HEK293 (cell line): Measurements from ENCODE around the gene UFC1.

Source experiments
- CTCF ChIA-PET: fragments of 350-600 bp; formaldehyde crosslinking; extraction: SDS; loops from one replicate; lab custom pipeline; 2021; ENCODE audit warnings: antibody characterized with exemption; lab: Yijun Ruan, JAX
- POLR2A ChIA-PET: fragments of 300-600 bp; formaldehyde crosslinking; extraction: SDS; loops from one replicate; lab custom pipeline; 2020; ENCODE audit warnings: antibody characterized with exemption, inconsistent platforms; lab: Yijun Ruan, JAX
- H3K27ac ChIP-seq: fragments of 200-500 bp; sonication (Bioruptor generic); 2 replicates; pipeline ENCODE4 v1.5.1; 2014; ENCODE audit warnings: low read depth, low read length, control low read depth, inconsistent platforms; ENCODE audit errors: extremely low read depth
- H3K36me3 ChIP-seq, 2 experiments: fragments of 200-500 bp in 1 of 2; sonication (Bioruptor generic) in 1 of 2; 1 replicate in 1 of 2; 2 replicates in 1 of 2; pipeline ENCODE4 v1.5.1; 2014 to 2017; ENCODE audit warnings: inconsistent platforms in 2 of 2, low read length in 2 of 2; ENCODE audit not compliant: control insufficient read depth in 2 of 2, insufficient read depth in 1 of 2
- H3K4me1 ChIP-seq: fragments of 200-500 bp; sonication (Bioruptor generic); 2 replicates; pipeline ENCODE4 v1.5.1; 2014; ENCODE audit warnings: mild to moderate bottlenecking, low read length, inconsistent platforms; ENCODE audit not compliant: control insufficient read depth, insufficient read depth
- H3K4me3 ChIP-seq: 2 replicates; pipeline ENCODE4 v1.5.1; 2011; ENCODE audit warnings: low read depth, mild to moderate bottlenecking, control low read depth, low read length, moderate library complexity
- H3K9me3 ChIP-seq: fragments of 200-500 bp; sonication (Bioruptor generic); 2 replicates; pipeline ENCODE4 v1.5.1; 2014; ENCODE audit warnings: low read depth, low read length, inconsistent platforms; ENCODE audit not compliant: control insufficient read depth, insufficient read depth
- HOXC10 ChIP-seq: sonication (generic); formaldehyde crosslinking; IDR thresholded peaks from 2 replicates; pipeline ENCODE4 v1.8.1; 2023; ENCODE audit warnings: mild to moderate bottlenecking, missing genetic modification reagents
- IKZF3 ChIP-seq: fragments of 450-650 bp; IDR thresholded peaks from 2 replicates; pipeline ENCODE4 v1.5.0; 2018; ENCODE audit warnings: missing biosample characterization, mild to moderate bottlenecking, missing genetic modification characterization, moderate library complexity
- KLF17 ChIP-seq: fragments of 450-650 bp; formaldehyde crosslinking; IDR thresholded peaks from 2 replicates; pipeline ENCODE4 v1.5.1; 2016; ENCODE audit warnings: missing biosample characterization, missing genetic modification characterization
- KLF8 ChIP-seq: fragments of 450-650 bp; formaldehyde crosslinking; IDR thresholded peaks from 2 replicates; pipeline ENCODE4 v1.5.1; 2016; ENCODE audit warnings: missing biosample characterization, missing genetic modification characterization
- REST ChIP-seq: fragments of 450-650 bp; formaldehyde crosslinking; IDR thresholded peaks from 2 replicates; pipeline ENCODE4 v1.5.1; 2016; ENCODE audit warnings: missing biosample characterization, missing genetic modification characterization
- SP2 ChIP-seq: fragments of 450-650 bp; formaldehyde crosslinking; IDR thresholded peaks from 2 replicates; pipeline ENCODE4 v1.5.1; 2016; ENCODE audit warnings: missing biosample characterization, missing genetic modification characterization
- ZBTB11 ChIP-seq: fragments of 450-650 bp; formaldehyde crosslinking; conservative IDR thresholded peaks from 2 replicates; pipeline ENCODE4 v1.5.1; 2016; ENCODE audit warnings: low read depth, missing biosample characterization, missing genetic modification characterization
- ZNF114 ChIP-seq: fragments of 450-650 bp; formaldehyde crosslinking; IDR thresholded peaks from 2 replicates; pipeline ENCODE4 v1.5.0; 2017; ENCODE audit warnings: missing biosample characterization, missing genetic modification characterization
- ZNF140 ChIP-seq: fragments of 450-650 bp; formaldehyde crosslinking; IDR thresholded peaks from 2 replicates; pipeline ENCODE4 v1.5.1; 2016; ENCODE audit warnings: missing biosample characterization, missing genetic modification characterization
- ZNF175 ChIP-seq: fragments of 450-650 bp; formaldehyde crosslinking; IDR thresholded peaks from 2 replicates; pipeline ENCODE4 v1.5.1; 2016; ENCODE audit warnings: missing biosample characterization, missing genetic modification characterization
- ZNF239 ChIP-seq: fragments of 450-650 bp; formaldehyde crosslinking; IDR thresholded peaks from 2 replicates; pipeline ENCODE4 v1.5.1; 2016; ENCODE audit warnings: missing biosample characterization, missing genetic modification characterization
- ZNF354C ChIP-seq: fragments of 450-650 bp; formaldehyde crosslinking; IDR thresholded peaks from 2 replicates; pipeline ENCODE4 v1.5.1; 2016; ENCODE audit warnings: missing biosample characterization, missing genetic modification characterization, low read depth, borderline replicate concordance
- ZNF366 ChIP-seq: fragments of 450-650 bp; formaldehyde crosslinking; conservative IDR thresholded peaks from 2 replicates; pipeline ENCODE4 v1.5.1; 2016; ENCODE audit warnings: missing biosample characterization, missing genetic modification characterization
- ZNF510 ChIP-seq: fragments of 450-650 bp; formaldehyde crosslinking; IDR thresholded peaks from 2 replicates; pipeline ENCODE4 v1.5.1; 2018; ENCODE audit warnings: mild to moderate bottlenecking, missing genetic modification characterization, missing biosample characterization; ENCODE audit not compliant: insufficient replicate concordance
- ZNF513 ChIP-seq: fragments of 450-650 bp; IDR thresholded peaks from 2 replicates; pipeline ENCODE4 v1.5.1; 2018; ENCODE audit warnings: missing biosample characterization, missing genetic modification characterization
- ZNF555 ChIP-seq: fragments of 450-650 bp; formaldehyde crosslinking; conservative IDR thresholded peaks from 2 replicates; pipeline ENCODE4 v1.5.1; 2017; ENCODE audit warnings: missing biosample characterization, mild to moderate bottlenecking, missing genetic modification characterization, inconsistent platforms
- ZNF624 ChIP-seq: fragments of 450-650 bp; formaldehyde crosslinking; IDR thresholded peaks from 2 replicates; pipeline ENCODE4 v1.5.1; 2017; ENCODE audit warnings: missing biosample characterization, missing genetic modification characterization
- ZSCAN30 ChIP-seq: fragments of 450-650 bp; IDR thresholded peaks from 2 replicates; pipeline ENCODE4 v1.5.1; 2018; ENCODE audit warnings: missing biosample characterization, mild to moderate bottlenecking, missing genetic modification characterization, moderate library complexity
- ZSCAN4 ChIP-seq: fragments of 450-650 bp; formaldehyde crosslinking; IDR thresholded peaks from 2 replicates; pipeline ENCODE4 v1.5.1; 2017; ENCODE audit warnings: missing biosample characterization, missing genetic modification characterization

The UFC1 gene

GRCh38 chr1:161137881-161138280 is 15.9 kb upstream of the UFC1 start:
- TF ChIP-seq HOXC10 (CRISPR knock-in tag): no peak
- no peak for TF ChIP-seq ZNF354C (tag by site-specific recombination)
- TF ChIP-seq ZNF624 (tag by site-specific recombination): no peak
- no peak for TF ChIP-seq ZNF513 (tag by site-specific recombination)
- no peak for TF ChIP-seq KLF17
- TF ChIP-seq, all 188 proteins: peak for 0
- Histone ChIP-seq H3K4me3 (no peak overlapping the region), H3K4me1 (no peaks in the 10 kb centered on the region), H3K36me3 (peaks cover 0 to 7% of the 10 kb centered on the region in 2 experiments; a peak in 2 of 3 replicates), H3K9me3 (no peaks in the 10 kb centered on the region), H3K27ac (no peak overlapping the region)
- ChIA-PET CTCF (interaction anchor here (0.6 to 3.2 kb wide), 8 partner anchors 9 to 295 kb away, joined by 3 to 21 read pairs (median 4); partner anchors contain the start of gene KLHDC9), POLR2A (interaction anchor here (0.5 to 1.3 kb wide), 3 partner anchors 15 to 21 kb away, joined by 3 to 4 read pairs (median 3); partner anchors contain the start of genes NIT1 and PFDN2)

- CTCF ChIA-PET: interaction anchor here (0.6 to 3.2 kb wide), 12 partner anchors 9 to 296 kb away, joined by 3 to 21 read pairs (median 4); partner anchors contain the start of gene KLHDC9
- no peaks in the 10 kb centered on the region for H3K9me3 ChIP-seq
- H3K36me3 ChIP-seq: peaks cover 0 to 7% of the 10 kb centered on the region in 2 experiments; a peak in 2 of 3 replicates
- POLR2A ChIA-PET: interaction anchor here (1.1 kb wide), 1 partner anchor 21 kb away, joined by 3 read pairs; the partner anchor contains the start of genes NIT1 and PFDN2
- no peaks in the 10 kb centered on the region for H3K4me1 ChIP-seq
- no peak overlapping the region for H3K27ac ChIP-seq
- no peak for TF ChIP-seq ZNF555 (tag by site-specific recombination)
- no peak for TF ChIP-seq SP2 (tag by site-specific recombination)
- no peak for TF ChIP-seq ZSCAN30 (tag by site-specific recombination)
- TF ChIP-seq ZNF366 (tag by site-specific recombination): no peak
- TF ChIP-seq ZSCAN4 (tag by site-specific recombination): no peak
- no peak for TF ChIP-seq KLF8 (tag by site-specific recombination)
- TF ChIP-seq ZNF140: no peak
- no peak for TF ChIP-seq REST (tag by site-specific recombination)
- no peak for TF ChIP-seq ZNF175
- TF ChIP-seq ZBTB11 (tag by site-specific recombination): no peak
- TF ChIP-seq ZNF114 (tag by site-specific recombination): no peak
- no peak for TF ChIP-seq ZNF239
- TF ChIP-seq ZNF510 (tag by site-specific recombination): no peak
- no peak for TF ChIP-seq IKZF3 (tag by site-specific recombination)
- TF ChIP-seq, all 188 proteins: peak for 0
- no peak overlapping the region for H3K4me3 ChIP-seq
Observed at GRCh38 chr1:161138431-161138830, 15.3 kb upstream of the UFC1 start.
